NB4 (cell line): ENCODE data around the gene AOC2.

Experiments used
- DNase-seq: peaks from one replicate; pipeline ENCODE4 v3.0.0; 2010; ENCODE audit warnings: low read depth
- H3K4me3 ChIP-seq: one replicate; pipeline ENCODE4 v1.5.1; 2011; ENCODE audit warnings: mild to moderate bottlenecking, low read depth, low read length, moderate library complexity
- MAX ChIP-seq: IDR thresholded peaks from 2 replicates; pipeline ENCODE4 v1.6.1; 2011; ENCODE audit warnings: low read depth, low read length
- MYC ChIP-seq: IDR thresholded peaks from 2 replicates; pipeline ENCODE4 v1.6.1; 2011; ENCODE audit warnings: low read depth, low read length
- POLR2A ChIP-seq: IDR thresholded peaks from 2 replicates; pipeline ENCODE4 v1.6.1; 2011; ENCODE audit warnings: mild to moderate bottlenecking; ENCODE audit not compliant: insufficient read length; ENCODE audit errors: extremely low read depth
- TF ChIP-seq, protein P1 (sequence below): IDR thresholded peaks from one replicate; pipeline ENCODE4 v1.5.1; 2012; ENCODE audit warnings: low read depth, low read length

Gene AOC2

GRCh38 chr17:42798011-42798382 is 46.4 kb upstream of the AOC2 start:
- no peak for TF ChIP-seq MAX
- TF ChIP-seq, protein P1, sequence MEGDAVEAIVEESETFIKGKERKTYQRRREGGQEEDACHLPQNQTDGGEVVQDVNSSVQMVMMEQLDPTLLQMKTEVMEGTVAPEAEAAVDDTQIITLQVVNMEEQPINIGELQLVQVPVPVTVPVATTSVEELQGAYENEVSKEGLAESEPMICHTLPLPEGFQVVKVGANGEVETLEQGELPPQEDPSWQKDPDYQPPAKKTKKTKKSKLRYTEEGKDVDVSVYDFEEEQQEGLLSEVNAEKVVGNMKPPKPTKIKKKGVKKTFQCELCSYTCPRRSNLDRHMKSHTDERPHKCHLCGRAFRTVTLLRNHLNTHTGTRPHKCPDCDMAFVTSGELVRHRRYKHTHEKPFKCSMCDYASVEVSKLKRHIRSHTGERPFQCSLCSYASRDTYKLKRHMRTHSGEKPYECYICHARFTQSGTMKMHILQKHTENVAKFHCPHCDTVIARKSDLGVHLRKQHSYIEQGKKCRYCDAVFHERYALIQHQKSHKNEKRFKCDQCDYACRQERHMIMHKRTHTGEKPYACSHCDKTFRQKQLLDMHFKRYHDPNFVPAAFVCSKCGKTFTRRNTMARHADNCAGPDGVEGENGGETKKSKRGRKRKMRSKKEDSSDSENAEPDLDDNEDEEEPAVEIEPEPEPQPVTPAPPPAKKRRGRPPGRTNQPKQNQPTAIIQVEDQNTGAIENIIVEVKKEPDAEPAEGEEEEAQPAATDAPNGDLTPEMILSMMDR, result no peak
- no peak for TF ChIP-seq POLR2A
- no peak for TF ChIP-seq MYC
- no peak for DNase-seq
- peak overlapping the region; percentile 86 for H3K4me3 ChIP-seq

GRCh38 chr17:42798383-42799380 is 45.7 kb upstream of the AOC2 start, which contains the start of the genes CNTD1 and COA3:
TSS of gene CNTD1 (plus strand) at chr17:42798861. CDS start at chr17:42799068, 207 bp downstream.
TSS of gene COA3 (minus strand) at chr17:42798704. CDS start at chr17:42798681, 23 bp downstream.
- H3K4me3 ChIP-seq, result peak within 1 kb of the TSS; percentile 86
- TF ChIP-seq MYC (peak; percentile 71), POLR2A (peak; percentile 67), MAX (peak; percentile 50)
- TF ChIP-seq, protein P1, result no peak
- peak; percentile 88 for DNase-seq

DNA sequence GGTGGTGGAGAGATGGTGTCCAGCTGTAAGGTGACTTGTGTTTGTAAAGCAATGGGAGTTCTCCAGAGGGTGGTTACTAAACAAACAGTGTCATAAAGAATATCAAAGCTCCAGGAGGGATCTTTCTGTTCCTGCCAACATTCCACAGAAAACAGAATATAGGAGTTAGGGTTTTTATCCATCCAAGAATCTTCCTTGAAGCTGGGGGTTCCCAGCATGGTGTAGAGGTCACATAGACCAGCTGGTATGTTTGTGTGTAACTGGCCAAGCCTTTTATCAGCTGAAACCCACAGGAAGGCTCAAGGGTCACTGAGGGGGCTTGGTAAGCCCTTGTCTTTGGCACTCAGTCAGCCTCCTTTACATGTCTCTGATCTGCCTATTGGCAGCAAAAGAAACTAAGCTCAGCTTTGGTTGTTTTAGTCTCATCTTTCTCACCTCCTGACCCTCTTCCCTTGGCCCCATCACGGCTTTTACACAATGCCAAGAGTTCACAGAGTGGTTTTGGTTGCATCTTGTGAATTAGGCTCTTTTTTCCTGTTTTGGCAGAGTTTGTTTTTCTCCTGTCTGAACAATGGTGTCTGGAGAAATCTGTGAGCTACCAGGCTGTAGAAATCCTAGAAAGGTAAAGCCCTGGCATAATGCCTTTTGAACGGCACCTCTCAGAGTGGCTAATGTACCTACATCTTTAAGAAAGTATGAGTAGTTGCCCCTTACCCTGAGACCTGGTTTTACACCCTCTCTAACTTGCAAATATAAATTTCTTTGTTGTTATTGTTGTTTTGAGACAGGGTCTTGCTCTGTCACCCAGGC is 41.1 kb upstream of the AOC2 start:
- DNase-seq, result no peak
- H3K4me3 ChIP-seq, result no peak overlapping the region

GRCh38 chr17:42804918-42805367 is 39.4 kb upstream of the AOC2 start:
- H3K4me3 ChIP-seq, result no peak overlapping the region
- TF ChIP-seq, protein P1, result no peak
- TF ChIP-seq MYC (no peak), POLR2A (no peak), MAX (no peak)
- no peak for DNase-seq

More for the DNA sequence above, 41.1 kb upstream of the AOC2 start:
- no peak for TF ChIP-seq MAX
- no peak for TF ChIP-seq POLR2A

DNA sequence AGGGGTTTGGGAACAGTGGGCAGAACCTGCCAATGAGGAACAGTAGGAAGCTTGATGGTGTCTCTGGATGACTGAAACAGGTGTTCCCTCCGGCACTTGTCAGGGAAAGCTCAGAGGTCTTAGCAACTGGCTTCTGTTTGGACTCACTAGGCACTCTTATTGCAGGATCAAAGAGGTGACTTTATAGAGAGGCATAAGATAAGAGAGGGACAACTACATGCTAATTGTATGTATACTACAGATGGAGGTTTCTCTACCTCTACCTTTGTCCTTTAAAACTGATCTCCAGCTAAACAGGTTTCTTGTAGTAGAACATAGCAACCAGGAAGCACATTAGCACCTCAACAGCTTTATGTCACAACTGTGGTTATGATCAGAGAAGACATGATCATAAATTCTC is 38.1 kb upstream of the AOC2 start:
- H3K4me3 ChIP-seq, result no peak overlapping the region
- no peak for DNase-seq
- no peak for TF ChIP-seq MAX
- TF ChIP-seq, protein P1, result no peak
- TF ChIP-seq MYC, result no peak
- TF ChIP-seq POLR2A, result no peak

DNA sequence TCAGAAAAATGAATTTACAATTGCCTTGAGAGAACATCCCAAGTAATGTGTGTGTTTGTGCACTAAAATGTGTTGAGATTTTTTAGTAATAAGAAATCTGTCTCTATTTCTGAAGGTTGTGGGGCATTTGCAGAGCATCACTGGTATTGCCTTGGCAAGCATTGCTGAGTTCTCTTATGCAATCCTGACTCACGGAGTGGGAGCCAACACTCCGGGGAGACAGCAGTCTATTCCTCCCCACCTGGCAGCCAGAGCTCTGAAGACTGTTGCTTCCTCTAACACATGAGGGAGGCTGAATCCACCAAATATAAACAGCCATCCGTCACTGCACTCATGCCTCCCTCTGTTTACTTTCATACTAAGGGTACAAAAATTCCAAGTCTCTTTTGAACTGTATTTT is 35.1 kb upstream of the AOC2 start:
- peak; percentile 34 for DNase-seq
- no peak overlapping the region for H3K4me3 ChIP-seq
- TF ChIP-seq MAX (no peak), POLR2A (no peak), MYC (no peak)
- TF ChIP-seq, protein P1, result no peak
